Uterus (tissue), 4 donors: Measurements from ENCODE around the gene ATF2. TPM values are rescaled to one million over a fixed set of nuclear protein-coding genes. Genes with fewer than 3 reads are reported as not detected.
A peak's percentile ranks its signal among the peaks of the same experiment; 100 is the strongest.

Source experiments
- DNase-seq, 2 donors: peaks; one replicate each; pipeline ENCODE4 v3.0.0-alpha.2; 2019 to 2020
- H3K27ac ChIP-seq, 2 donors: fragments of 200-600 bp; sonication (generic); 1 replicate in 1 of 2; 2 replicates in 1 of 2; pipeline ENCODE4 v1.5.1; 2016 to 2018
- H3K27me3 ChIP-seq, 2 donors: fragments of 200-600 bp; sonication (generic); one replicate each; pipeline ENCODE4 v1.5.1; 2018 to 2019; ENCODE audit warnings: control low read depth in 1 of 2
- H3K36me3 ChIP-seq, 2 donors: fragments of 200-600 bp; sonication (generic); one replicate each; pipeline ENCODE4 v1.5.1; 2019; ENCODE audit warnings: control low read depth in 1 of 2
- H3K4me1 ChIP-seq, 2 donors: fragments of 200-600 bp; sonication (generic); one replicate each; pipeline ENCODE4 v1.5.1; 2018 to 2019; ENCODE audit warnings: control low read depth in 1 of 2
- H3K4me3 ChIP-seq, 2 donors: fragments of 200-600 bp; sonication (generic); 1 replicate in 1 of 2; 2 replicates in 1 of 2; pipeline ENCODE4 v1.5.1; 2018 to 2019; ENCODE audit warnings: mild to moderate bottlenecking in 1 of 2
- H3K9me3 ChIP-seq, 2 donors: fragments of 200-600 bp; sonication (generic); one replicate each; pipeline ENCODE4 v1.5.1; 2019; ENCODE audit warnings: control low read depth in 1 of 2
- CTCF ChIP-seq, 4 experiments: fragments of 200-600 bp in 2 of 4; fragments of 450-650 bp in 2 of 4; sonication (generic) in 2 of 4; IDR thresholded peaks; one replicate each; pipeline ENCODE4 v1.5.1; 2016 to 2019; ENCODE audit warnings: antibody characterized with exemption in 4 of 4, mild to moderate bottlenecking in 2 of 4, moderate library complexity in 1 of 4
- POLR2A ChIP-seq, 2 donors: fragments of 450-650 bp; IDR thresholded peaks; one replicate each; pipeline ENCODE4 v1.6.1; 2016; ENCODE audit warnings: antibody characterized with exemption in 2 of 2, mild to moderate bottlenecking in 1 of 2, moderate library complexity in 1 of 2
- intact Hi-C: fragments of 100-400 bp; cut with DNase I; formaldehyde crosslinking; loops from one replicate; pipeline ENCODE4 v1.15.1; 2023; ENCODE audit warnings: low total_unique reads
- total RNA-seq, 4 donors: library from RNA; depleted of rRNA in 3 of 4; stranded (reverse); fragments of >200 nt in 3 of 4; gene quantifications; one replicate each; pipeline versions ENCODE4 v1.1.0 to v1.2.4, GENCODE V29; 2014 to 2023
- donor health status: DM: yes; HTN: yes; CAD: no.

The ATF2 gene
- total RNA-seq, 4 donors from 2014 or later, result 52.3 to 102 (median 79.2) TPM

- H3K27ac ChIP-seq, result peak overlapping the region in 1 of 2 donors; percentile 95
- intact Hi-C loops, result no loop called here
Measured at GRCh38 chr2:175166216-175166824, 1.7 kb downstream of the ATF2 start.

GRCh38 chr2:175164235-175164634 lies 3.8 kb downstream of the ATF2 start:
- Histone ChIP-seq H3K9me3 (no peaks in the 10 kb centered on the region), H3K36me3 (no peaks in the 10 kb centered on the region), H3K27me3 (no peaks in the 10 kb centered on the region), H3K4me1 (no peaks in the 10 kb centered on the region), H3K27ac (no peak overlapping the region), H3K4me3 (no peak overlapping the region)
- no peak for DNase-seq
- intact Hi-C loops, result no loop called here
- TF ChIP-seq CTCF (IDR thresholded peaks at IDR 0.05) (no peak), POLR2A (IDR thresholded peaks at IDR 0.05) (no peak)

More at GRCh38 chr2:175166216-175166824, 1.7 kb downstream of the ATF2 start:
- TF ChIP-seq POLR2A (IDR thresholded peaks at IDR 0.05) (no peak), CTCF (IDR thresholded peaks at IDR 0.05) (no peak)
- Histone ChIP-seq H3K4me3 (no peak overlapping the region), H3K9me3 (no peaks in the 10 kb centered on the region), H3K27me3 (no peaks in the 10 kb centered on the region), H3K36me3 (no peaks in the 10 kb centered on the region), H3K4me1 (no peaks in the 10 kb centered on the region)
- DNase-seq, result no peak

- intact Hi-C loops, result no loop called here
- Histone ChIP-seq H3K9me3 (no peaks in the 10 kb centered on the region), H3K36me3 (no peaks in the 10 kb centered on the region), H3K27me3 (no peaks in the 10 kb centered on the region), H3K4me1 (peaks cover 0 to 4% of the 10 kb centered on the region in 2 donors), H3K4me3 (no peak overlapping the region), H3K27ac (no peak overlapping the region)
- TF ChIP-seq POLR2A (IDR thresholded peaks at IDR 0.05) (no peak), CTCF (IDR thresholded peaks at IDR 0.05) (no peak)
- no peak for DNase-seq
Measured at GRCh38 chr2:175158894-175159293, 9.1 kb downstream of the ATF2 start.

- Histone ChIP-seq H3K36me3 (no peaks in the 10 kb centered on the region), H3K27me3 (no peaks in the 10 kb centered on the region), H3K9me3 (no peaks in the 10 kb centered on the region), H3K4me3 (no peak overlapping the region), H3K4me1 (peaks cover 0 to 4% of the 10 kb centered on the region in 2 donors), H3K27ac (no peak overlapping the region)
- DNase-seq, result no peak
- intact Hi-C loops, result no loop called here
- TF ChIP-seq POLR2A (IDR thresholded peaks at IDR 0.05) (no peak), CTCF (IDR thresholded peaks at IDR 0.05) (no peak)
Measured at GRCh38 chr2:175156534-175156933, 11.5 kb downstream of the ATF2 start.

GRCh38 chr2:175154661-175155082 lies 13.3 kb downstream of the ATF2 start:
- no peaks in the 10 kb centered on the region for H3K9me3 ChIP-seq
- no peak for DNase-seq
- H3K4me1 ChIP-seq, result peaks cover 0 to 4% of the 10 kb centered on the region in 2 donors
- TF ChIP-seq CTCF (IDR thresholded peaks at IDR 0.05) (no peak), POLR2A (IDR thresholded peaks at IDR 0.05) (no peak)
- no peaks in the 10 kb centered on the region for H3K36me3 ChIP-seq
- no peak overlapping the region for H3K27ac ChIP-seq
- H3K27me3 ChIP-seq, result no peaks in the 10 kb centered on the region
- intact Hi-C loops, result no loop called here
- H3K4me3 ChIP-seq, result no peak overlapping the region
